ENCODE results near the gene PPP2R2C. TPM values are rescaled to one million over a fixed set of nuclear protein-coding genes. Genes with fewer than 3 reads are reported as not detected.
A peak's percentile ranks its signal among the peaks of the same experiment; 100 is the strongest.

PPP2R2C gene
- total RNA-seq, 2 experiments from 2014 or later, result not detected

DNA sequence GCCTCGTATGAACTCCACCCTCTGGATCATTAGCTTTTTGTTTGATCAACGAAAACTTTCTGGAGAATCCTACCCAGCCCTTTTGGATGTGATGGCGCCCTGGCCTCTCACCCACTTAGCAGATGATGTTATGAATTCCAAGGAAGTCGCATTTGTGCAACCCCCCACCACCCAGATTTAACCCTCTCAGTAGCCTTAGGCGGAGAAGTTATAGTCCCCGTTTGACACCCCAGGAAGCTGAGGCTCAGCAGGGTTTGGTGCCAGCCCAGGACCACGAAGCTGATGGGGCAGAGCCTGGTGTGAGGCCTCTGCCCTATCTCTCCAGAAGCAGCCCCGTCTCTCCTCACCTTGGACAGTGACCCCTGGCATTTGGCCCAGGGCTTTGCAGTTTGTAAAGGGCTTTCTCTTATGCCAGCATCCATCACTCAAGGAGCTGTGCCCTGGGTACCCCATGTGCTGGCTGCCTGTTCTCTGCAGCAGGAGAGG is 201.7 kb downstream of the PPP2R2C start:
- DNase-seq (ENCODE audit: low spot score), result no peak
- POLR2A ChIA-PET, result no interaction called here
- BruUV-seq (replicated peaks), result no TSS peak
- Histone ChIP-seq H2AFZ (ENCODE audit: low read length) (no peak overlapping the region), H3K4me3 (ENCODE audit: low read depth, low read length, poor library complexity, severe bottlenecking) (peak overlapping the region; percentile 82), H3K36me3 (ENCODE audit: insufficient read depth, low read length) (no peaks in the 10 kb centered on the region), H3K4me2 (ENCODE audit: low read length) (peak overlapping the region; percentile 87), H3K79me2 (ENCODE audit: insufficient read depth, low read depth, low read length) (no peaks in the 10 kb centered on the region), H3K9me3 (ENCODE audit: low read length) (no peaks in the 10 kb centered on the region), H4K20me1 (ENCODE audit: insufficient read depth, low read length) (peaks cover under 1% of the 10 kb centered on the region; the same call in 1 of the 2 replicates), H3K27ac (ENCODE audit: low read depth, low read length, poor library complexity, severe bottlenecking) (no peak overlapping the region), H3K4me1 (ENCODE audit: insufficient read depth, low read length, poor library complexity, severe bottlenecking) (peaks cover 75% of the 10 kb centered on the region), H3K9me2 (ENCODE audit: insufficient read depth, low read length) (no peaks in the 10 kb centered on the region)
- CTCF ChIA-PET (ENCODE audit: unreplicated experiment), result no interaction called here
- intact Hi-C loops (cut with micrococcal nuclease; ENCODE audit: unreplicated experiment), result no loop called here
- TF ChIP-seq CTCF (conservative IDR thresholded peaks at IDR 0.05; ENCODE audit: low read length), result no peak
- TF ChIP-seq EZH2phosphoT487 (IDR thresholded peaks at IDR 0.05; ENCODE audit: borderline replicate concordance, low read depth, low read length), result no peak

Other genes with a start within 250 kb of the PPP2R2C start
- gene WFS1, start 202.8 kb downstream of the PPP2R2C start, total RNA-seq (2014; rRNA removed; shearing (Covaris generic)), result 4.9 and 6.1 TPM in 2 replicates
- gene WFS1, start 202.8 kb downstream of the PPP2R2C start, total RNA-seq (2022), result 14.3 and 14.5 TPM in 2 replicates
- gene MAN2B2, start 102.6 kb upstream of the PPP2R2C start, total RNA-seq (2014; rRNA removed; shearing (Covaris generic)), result 11.0 and 13.7 TPM in 2 replicates
- gene MAN2B2, start 102.6 kb upstream of the PPP2R2C start, total RNA-seq (2022), result 19.4 and 20.4 TPM in 2 replicates
- gene MRFAP1, start 168.1 kb upstream of the PPP2R2C start, total RNA-seq (2014; rRNA removed; shearing (Covaris generic)), result 90.8 and 142 TPM in 2 replicates
- 213 and 224 TPM in 2 replicates for gene MRFAP1, start 168.1 kb upstream of the PPP2R2C start, total RNA-seq (2022)
- not detected in 2 replicates for gene S100P, start 221.3 kb upstream of the PPP2R2C start, total RNA-seq (2014; rRNA removed; shearing (Covaris generic))
- not detected in 2 replicates for gene S100P, start 221.3 kb upstream of the PPP2R2C start, total RNA-seq (2022)
- gene MRFAP1L1, start 237.3 kb upstream of the PPP2R2C start, total RNA-seq (2014; rRNA removed; shearing (Covaris generic)), result 50.5 and 79.2 TPM in 2 replicates
- 49.3 and 50.1 TPM in 2 replicates for gene MRFAP1L1, start 237.3 kb upstream of the PPP2R2C start, total RNA-seq (2022)
- gene BLOC1S4, start 243.6 kb upstream of the PPP2R2C start, total RNA-seq (2014; rRNA removed; shearing (Covaris generic)), result 26.5 and 36.1 TPM in 2 replicates
- 26.1 and 32.3 TPM in 2 replicates for gene BLOC1S4, start 243.6 kb upstream of the PPP2R2C start, total RNA-seq (2022)

Data from OCI-LY7 (cell line).